ELF-1 (cell line): ENCODE data around the gene B4GALT1.

Source experiments
- DNase-seq: peaks from one replicate; pipeline ENCODE4 v3.0.0-alpha.2; 2016; ENCODE audit warnings: low read depth, low spot score

The B4GALT1 gene

DNA sequence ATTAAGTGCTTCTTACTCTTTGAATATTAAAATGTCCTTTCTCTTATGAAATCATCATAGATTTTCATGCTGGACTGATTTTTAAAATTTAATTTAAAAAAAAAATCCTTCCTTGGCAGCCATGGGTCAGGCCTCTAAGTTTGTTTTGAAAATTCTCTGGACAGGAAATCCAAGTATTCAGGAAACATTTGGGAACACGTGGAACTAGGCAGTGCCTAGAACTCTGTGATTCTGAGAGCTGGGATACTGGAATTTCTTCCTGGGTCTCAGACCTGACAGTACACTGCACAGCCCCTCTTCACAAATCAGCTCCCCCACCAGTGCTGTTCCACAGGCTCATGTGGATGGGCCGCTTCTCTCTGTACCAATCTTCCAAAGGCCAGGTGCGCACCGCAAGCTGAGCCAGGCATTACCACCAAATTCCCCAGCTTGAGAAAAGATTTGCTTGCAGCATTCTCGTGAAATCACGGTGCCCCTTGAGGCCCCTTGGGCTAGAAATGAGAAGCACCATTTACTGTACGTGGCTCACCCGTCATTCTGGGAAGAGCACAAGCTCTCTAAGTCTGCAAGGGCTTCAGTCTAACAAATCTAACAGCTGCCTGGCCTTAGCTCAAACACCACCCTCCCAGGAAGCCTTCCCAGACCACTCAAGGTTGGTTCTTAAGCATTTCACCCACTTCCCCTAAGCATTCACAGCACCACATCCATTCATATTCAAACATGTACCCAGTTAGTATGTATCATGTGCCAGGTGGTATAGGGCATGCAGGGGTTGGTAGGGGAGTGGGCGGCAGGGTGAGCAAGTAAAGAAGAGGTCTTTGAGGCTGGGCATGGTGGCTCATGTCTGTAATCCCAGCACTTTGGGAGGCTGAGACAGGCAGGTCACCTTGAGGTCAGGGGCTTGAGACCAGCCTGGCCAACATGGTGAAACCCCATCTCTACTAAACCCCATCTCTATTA, 26.5 kb downstream of the B4GALT1 start:
- DNase-seq = no peak

DNA sequence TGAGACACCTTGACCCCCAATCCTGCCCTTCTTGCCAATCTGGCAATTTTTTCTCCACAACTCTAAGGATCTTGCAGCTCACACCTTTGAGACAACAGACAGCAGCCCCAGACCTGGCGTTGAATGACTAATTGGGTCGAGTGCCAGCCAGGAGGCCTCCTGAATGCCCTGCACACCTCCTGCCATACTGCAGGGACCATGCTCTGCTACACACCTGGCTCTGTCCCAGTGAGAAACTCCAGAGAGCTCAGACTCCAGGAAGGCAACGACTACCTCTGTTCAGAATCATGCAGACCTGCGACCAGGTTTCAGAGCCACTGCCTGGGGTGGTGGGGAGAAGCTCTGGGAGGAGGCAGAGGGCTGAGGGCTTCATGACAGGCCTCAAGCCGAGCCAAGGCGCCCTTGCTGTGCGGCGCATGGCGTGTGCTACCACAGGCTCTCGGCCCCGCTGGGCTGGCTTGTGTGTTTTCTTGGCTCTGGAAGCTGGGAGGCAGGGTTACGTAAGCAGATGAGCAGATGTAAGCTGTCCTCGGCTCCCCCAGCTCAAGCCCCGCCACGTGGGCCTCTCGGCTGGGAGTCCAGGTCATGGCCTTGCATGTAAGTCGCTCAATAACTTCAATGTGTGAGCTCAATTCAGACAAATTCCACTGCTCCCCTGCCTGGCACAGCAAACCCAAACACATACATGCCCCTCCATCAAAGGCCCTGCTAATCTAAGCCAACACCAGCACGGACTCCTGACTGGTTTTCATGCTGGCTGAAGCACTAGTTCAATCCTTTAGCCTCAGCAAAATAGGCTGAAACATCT, 27.5 kb downstream of the B4GALT1 start:
- peak; percentile 78 for DNase-seq

- no peak for DNase-seq
These were observed 28.4 kb downstream of the B4GALT1 start for GRCh38 chr9:33138768-33139167.

GRCh38 chr9:33137781-33138264, 29.3 kb downstream of the B4GALT1 start:
- no peak for DNase-seq

- DNase-seq = no peak
These were observed 30.1 kb downstream of the B4GALT1 start for GRCh38 chr9:33136721-33137670.

- DNase-seq = no peak
These were observed 31.6 kb downstream of the B4GALT1 start for GRCh38 chr9:33135470-33135958.

DNA sequence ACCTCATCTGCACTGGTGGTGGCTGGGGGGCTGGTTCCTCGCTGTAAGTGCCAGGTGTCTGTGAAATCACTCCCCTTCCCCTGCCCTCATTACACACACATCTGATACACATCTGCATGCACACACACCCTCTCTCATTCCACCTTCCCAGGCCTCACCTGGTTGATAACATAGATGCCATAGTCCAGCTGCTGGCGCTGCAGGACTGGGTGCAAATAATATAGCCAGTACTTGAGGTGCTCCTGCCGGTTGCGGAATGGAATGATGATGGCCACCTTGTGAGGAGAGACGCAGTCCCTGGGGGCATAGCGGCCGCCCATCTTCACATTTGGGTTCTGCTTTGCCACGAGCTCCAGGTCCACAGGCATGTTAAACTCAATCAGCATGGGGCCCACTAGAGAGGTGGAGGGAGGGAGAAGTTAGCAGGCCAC, 32.1 kb downstream of the B4GALT1 start:
- no peak for DNase-seq

DNA sequence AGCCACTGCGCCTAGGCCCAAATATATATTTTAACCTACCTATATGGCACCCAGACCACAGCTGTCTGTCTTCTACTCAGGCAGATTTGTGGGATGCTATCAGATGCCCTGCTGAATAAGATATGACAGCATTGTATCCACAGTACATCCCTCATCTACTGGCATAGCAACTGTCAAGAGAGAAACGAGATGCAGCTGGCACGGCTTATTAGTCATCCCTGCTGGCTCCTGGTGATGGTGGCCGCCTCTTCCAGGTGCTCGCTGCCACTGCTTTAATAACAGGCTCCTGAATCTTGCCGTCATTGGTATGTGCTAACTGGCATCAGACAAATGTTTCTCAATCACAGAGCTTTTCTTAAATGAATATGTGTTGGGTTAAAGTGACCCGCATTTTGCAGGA, 34.0 kb downstream of the B4GALT1 start:
- no peak for DNase-seq

DNA sequence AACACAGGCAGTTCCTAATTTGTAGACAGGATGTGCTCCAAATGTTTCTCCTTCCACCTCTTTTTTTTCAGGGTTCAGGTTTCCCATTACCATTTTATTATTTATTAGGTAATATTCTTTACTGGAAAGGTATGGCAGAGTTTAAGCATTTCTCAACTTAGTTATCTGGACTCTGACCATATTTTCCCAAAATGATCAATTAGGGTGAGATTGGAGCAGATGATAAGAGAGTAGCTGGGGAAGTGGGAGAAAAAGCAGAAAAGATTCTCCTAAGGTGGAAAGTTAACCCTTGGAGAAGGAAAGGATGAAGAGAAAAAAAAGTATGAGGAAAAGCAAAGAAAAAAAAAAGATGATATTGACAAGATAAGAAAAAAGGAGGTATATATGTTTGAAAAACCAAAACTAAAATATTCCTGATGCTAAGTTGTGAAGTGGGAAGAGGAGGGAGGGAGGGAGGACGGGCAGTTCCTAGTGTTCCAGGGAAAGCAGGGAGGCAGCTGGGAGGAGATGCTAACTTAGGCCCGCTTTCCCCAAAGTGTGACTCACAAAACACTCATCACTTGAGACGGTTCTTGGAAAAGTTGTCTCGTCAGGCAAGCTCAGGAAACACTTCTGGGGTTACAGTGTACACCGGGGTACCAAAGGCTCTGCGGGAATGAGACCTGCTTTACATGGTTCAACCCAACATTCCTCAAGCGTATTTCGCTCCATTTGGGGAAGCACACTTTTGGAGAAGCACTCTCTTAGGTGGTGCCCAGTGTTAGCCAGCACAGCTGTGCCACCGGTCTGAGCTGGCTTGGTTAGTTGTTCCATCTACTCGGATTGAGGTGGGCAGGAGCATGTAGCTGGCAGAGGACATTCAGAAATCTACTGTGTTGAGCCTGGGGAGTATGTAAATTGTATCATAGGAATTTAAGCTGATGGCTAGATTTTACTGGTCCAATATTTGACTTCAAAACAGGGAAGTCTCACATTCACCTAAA, 35.1 kb downstream of the B4GALT1 start:
- DNase-seq = no peak

GRCh38 chr9:33130961-33131789, 36.0 kb downstream of the B4GALT1 start:
- no peak for DNase-seq

- DNase-seq = peak; percentile 58
These were observed 37.0 kb downstream of the B4GALT1 start for GRCh38 chr9:33129886-33130881.

GRCh38 chr9:33129251-33129885, 37.8 kb downstream of the B4GALT1 start:
- DNase-seq = no peak

GRCh38 chr9:33128570-33128969, 38.6 kb downstream of the B4GALT1 start:
- no peak for DNase-seq

DNA sequence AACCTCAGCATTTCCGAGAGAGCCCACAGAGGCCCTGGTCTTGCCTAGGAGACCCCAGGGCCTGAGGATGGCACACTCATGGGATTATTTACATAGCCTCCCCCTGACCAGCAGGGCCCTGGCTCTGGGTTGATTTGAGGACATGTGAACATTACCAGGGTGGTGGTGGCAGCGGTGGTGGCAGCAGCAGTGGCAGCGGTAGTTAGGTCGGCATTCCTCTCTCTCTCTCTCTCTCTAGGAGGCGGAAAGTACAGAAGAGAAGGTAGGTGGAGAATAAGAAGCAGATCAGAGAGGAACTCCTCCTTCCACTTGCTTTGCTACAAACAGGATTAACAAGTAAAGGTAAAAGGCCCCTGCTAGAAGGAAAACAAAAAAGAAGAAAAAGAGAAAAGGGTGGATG, 39.3 kb downstream of the B4GALT1 start:
- no peak for DNase-seq

- peak; percentile 55 for DNase-seq
These were observed 41.0 kb downstream of the B4GALT1 start for GRCh38 chr9:33125871-33126823.

- DNase-seq = no peak
These were observed 41.7 kb downstream of the B4GALT1 start for GRCh38 chr9:33125461-33125860.
